Esophagus squamous epithelium (tissue), 4 donors: ENCODE results near the gene PLEKHH2.

ENCODE experiments used
- CTCF ChIP-seq, 6 experiments: fragments of 450-650 bp in 4 of 6; fragments of 200-600 bp in 2 of 6; sonication (generic) in 2 of 6; IDR thresholded peaks; one replicate each; pipeline ENCODE4 v1.5.1; 2016 to 2019; ENCODE audit warnings: antibody characterized with exemption in 6 of 6, mild to moderate bottlenecking in 4 of 6, moderate library complexity in 4 of 6
- POLR2A ChIP-seq, 4 donors: fragments of 450-650 bp; IDR thresholded peaks; one replicate each; pipeline ENCODE4 v1.6.1; 2017; ENCODE audit warnings: antibody characterized with exemption in 4 of 4, mild to moderate bottlenecking in 4 of 4, moderate library complexity in 3 of 4

GRCh38 chr2:43787895-43788294 lies 150.8 kb downstream of the PLEKHH2 start:
- TF ChIP-seq POLR2A (IDR thresholded peaks at IDR 0.05) = no peak
- TF ChIP-seq CTCF (IDR thresholded peaks at IDR 0.05) = no peak
